IPS-15b (cell line): ENCODE data around the gene TMEM208.

Experiments used
- H3K27me3 ChIP-seq: one replicate; pipeline ENCODE4 v1.6.1; 2013; ENCODE audit warnings: low read length; ENCODE audit not compliant: control insufficient read depth, insufficient read depth
- H3K36me3 ChIP-seq: one replicate; pipeline ENCODE4 v1.6.1; 2013; ENCODE audit warnings: low read length; ENCODE audit not compliant: control insufficient read depth, insufficient read depth
- H3K4me1 ChIP-seq: one replicate; pipeline ENCODE4 v1.6.1; 2013; ENCODE audit warnings: mild to moderate bottlenecking, low read length; ENCODE audit not compliant: control insufficient read depth, insufficient read depth
- H3K4me3 ChIP-seq: one replicate; pipeline ENCODE4 v1.5.1; 2013; ENCODE audit warnings: low read depth, low read length
- H3K9ac ChIP-seq: one replicate; pipeline ENCODE4 v1.6.1; 2013; ENCODE audit warnings: low read depth, mild to moderate bottlenecking, low read length
- H3K9me3 ChIP-seq: one replicate; pipeline ENCODE4 v1.6.1; 2013; ENCODE audit warnings: mild to moderate bottlenecking, low read length; ENCODE audit not compliant: control insufficient read depth, insufficient read depth

TMEM208 gene

GRCh38 chr16:67185651-67186134 lies 41.2 kb upstream of the TMEM208 start:
- Histone ChIP-seq H3K9me3 (no peaks in the 10 kb centered on the region), H3K4me3 (no peak overlapping the region), H3K9ac (no peak overlapping the region), H3K4me1 (no peaks in the 10 kb centered on the region), H3K27me3 (peaks cover 24% of the 10 kb centered on the region), H3K36me3 (no peaks in the 10 kb centered on the region)

GRCh38 chr16:67186550-67186950 lies 40.4 kb upstream of the TMEM208 start:
- Histone ChIP-seq H3K9ac (no peak overlapping the region), H3K27me3 (peaks cover 24% of the 10 kb centered on the region), H3K4me1 (no peaks in the 10 kb centered on the region), H3K36me3 (no peaks in the 10 kb centered on the region), H3K4me3 (no peak overlapping the region), H3K9me3 (no peaks in the 10 kb centered on the region)

GRCh38 chr16:67187175-67187890 lies 39.6 kb upstream of the TMEM208 start:
- Histone ChIP-seq H3K9me3 (no peaks in the 10 kb centered on the region), H3K4me3 (no peak overlapping the region), H3K9ac (no peak overlapping the region), H3K27me3 (peaks cover 24% of the 10 kb centered on the region), H3K36me3 (no peaks in the 10 kb centered on the region), H3K4me1 (no peaks in the 10 kb centered on the region)

- Histone ChIP-seq H3K9ac (no peak overlapping the region), H3K27me3 (peaks cover 24% of the 10 kb centered on the region), H3K9me3 (no peaks in the 10 kb centered on the region), H3K4me1 (peaks cover 3% of the 10 kb centered on the region), H3K4me3 (no peak overlapping the region), H3K36me3 (peaks cover 4% of the 10 kb centered on the region)
These were observed 38.6 kb upstream of the TMEM208 start for GRCh38 chr16:67188323-67188722.

GRCh38 chr16:67188798-67189197 lies 38.1 kb upstream of the TMEM208 start:
- Histone ChIP-seq H3K9me3 (no peaks in the 10 kb centered on the region), H3K27me3 (peaks cover 24% of the 10 kb centered on the region), H3K4me3 (no peak overlapping the region), H3K9ac (no peak overlapping the region), H3K4me1 (peaks cover 3% of the 10 kb centered on the region), H3K36me3 (peaks cover 9% of the 10 kb centered on the region)

GRCh38 chr16:67190041-67190440 lies 36.9 kb upstream of the TMEM208 start, which contains the start of gene EXOC3L1:
Gene EXOC3L1, minus strand, starts transcription at chr16:67190136. Its CDS starts 460 bp downstream, at chr16:67189676.
- peaks cover 17% of the 10 kb centered on the region for H3K27me3 ChIP-seq
- no peaks in the 10 kb centered on the region for H3K9me3 ChIP-seq
- peaks cover 20% of the 10 kb centered on the region for H3K36me3 ChIP-seq
- H3K4me3 ChIP-seq: peak within 1 kb of the TSS; percentile 30
- H3K9ac ChIP-seq: no peak within 1 kb of the TSS
- peaks cover 3% of the 10 kb centered on the region for H3K4me1 ChIP-seq

- Histone ChIP-seq H3K9me3 (no peaks in the 10 kb centered on the region), H3K9ac (no peak overlapping the region), H3K4me3 (no peak overlapping the region), H3K36me3 (peaks cover 27% of the 10 kb centered on the region), H3K27me3 (peaks cover 12% of the 10 kb centered on the region), H3K4me1 (peaks cover 3% of the 10 kb centered on the region)
These were observed 36.2 kb upstream of the TMEM208 start for GRCh38 chr16:67190448-67191399.

- H3K4me1 ChIP-seq: peaks cover 3% of the 10 kb centered on the region
- peak overlapping the region; percentile 97 for H3K4me3 ChIP-seq
- H3K9ac ChIP-seq: no peak overlapping the region
- peaks cover 4% of the 10 kb centered on the region for H3K27me3 ChIP-seq
- H3K9me3 ChIP-seq: no peaks in the 10 kb centered on the region
- H3K36me3 ChIP-seq: peaks cover 34% of the 10 kb centered on the region
These were observed 35.4 kb upstream of the TMEM208 start for GRCh38 chr16:67191411-67191994.

GRCh38 chr16:67191995-67192681 lies 34.8 kb upstream of the TMEM208 start, which contains the start of gene E2F4:
Gene E2F4, plus strand, starts transcription at chr16:67192155. Its CDS starts 73 bp downstream, at chr16:67192228.
- H3K4me1 ChIP-seq: peaks cover 3% of the 10 kb centered on the region
- H3K27me3 ChIP-seq: no peaks in the 10 kb centered on the region
- peak within 1 kb of the TSS; percentile 79 for H3K9ac ChIP-seq
- peak within 1 kb of the TSS; percentile 97 for H3K4me3 ChIP-seq
- no peaks in the 10 kb centered on the region for H3K9me3 ChIP-seq
- peaks cover 41% of the 10 kb centered on the region for H3K36me3 ChIP-seq

GRCh38 chr16:67192781-67193361 lies 34.1 kb upstream of the TMEM208 start:
- peak overlapping the region; percentile 79 for H3K9ac ChIP-seq
- H3K4me3 ChIP-seq: peak overlapping the region; percentile 97
- peaks cover 47% of the 10 kb centered on the region for H3K36me3 ChIP-seq
- peaks cover 3% of the 10 kb centered on the region for H3K4me1 ChIP-seq
- no peaks in the 10 kb centered on the region for H3K9me3 ChIP-seq
- no peaks in the 10 kb centered on the region for H3K27me3 ChIP-seq
